ENCODE results near the gene ZNF644.

The ZNF644 gene

DNA sequence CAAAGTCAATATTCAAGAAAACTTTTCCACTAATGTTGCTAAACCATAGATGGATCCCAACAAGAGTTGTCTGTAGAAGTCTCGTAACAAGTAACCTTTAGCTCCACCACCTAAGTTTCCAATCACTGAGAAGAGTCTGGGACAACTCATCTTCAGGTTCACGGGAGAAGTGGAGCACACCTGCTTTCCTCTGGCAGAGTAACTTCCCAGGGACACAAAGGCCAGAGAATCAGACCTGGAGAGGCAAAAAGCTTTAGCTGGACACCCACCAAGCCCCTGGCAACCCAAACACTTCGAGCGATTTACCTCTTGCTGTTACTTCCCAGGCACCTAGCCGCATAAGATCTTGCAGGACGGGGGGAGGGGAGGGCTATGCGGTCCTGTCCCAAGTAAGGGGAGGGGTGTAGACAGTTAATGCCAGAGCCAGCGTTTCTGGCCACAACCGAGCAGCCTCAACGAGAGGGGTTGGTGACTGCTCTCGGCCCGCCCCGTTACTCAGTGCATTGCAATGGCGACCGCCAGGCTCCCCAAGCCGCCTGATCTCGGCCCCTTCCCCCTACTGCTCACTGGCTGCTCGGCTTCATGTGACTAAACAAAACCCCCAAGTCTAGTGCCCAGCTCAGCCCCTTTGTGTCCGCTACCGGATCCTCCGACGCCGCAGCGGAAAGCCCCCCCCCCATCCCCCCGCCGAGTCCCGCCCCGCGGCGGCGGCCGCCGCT, 709 bp downstream of the ZNF644 start:
- DNase-seq (ENCODE audit: low read depth): peak; percentile 35

DNA sequence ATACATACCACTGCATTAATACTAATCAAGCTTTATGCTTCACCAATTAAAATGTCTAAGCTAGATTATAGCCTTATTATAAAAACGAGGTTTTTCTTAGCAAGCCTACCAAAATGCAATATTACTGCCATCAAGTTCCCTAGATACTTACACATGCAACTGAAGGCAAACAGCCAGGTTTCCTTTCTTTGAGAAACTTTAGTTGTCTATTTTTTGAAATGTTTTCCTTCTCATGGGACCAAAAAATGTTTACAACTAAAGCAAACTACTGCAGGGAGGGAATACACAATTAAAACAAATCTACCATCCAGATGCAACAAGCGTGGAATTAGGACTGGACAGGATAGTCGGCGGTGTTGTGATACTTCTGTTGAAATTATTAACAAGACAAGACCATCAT, 1.3 kb downstream of the ZNF644 start:
- no peak for DNase-seq (ENCODE audit: low read depth)

DNA sequence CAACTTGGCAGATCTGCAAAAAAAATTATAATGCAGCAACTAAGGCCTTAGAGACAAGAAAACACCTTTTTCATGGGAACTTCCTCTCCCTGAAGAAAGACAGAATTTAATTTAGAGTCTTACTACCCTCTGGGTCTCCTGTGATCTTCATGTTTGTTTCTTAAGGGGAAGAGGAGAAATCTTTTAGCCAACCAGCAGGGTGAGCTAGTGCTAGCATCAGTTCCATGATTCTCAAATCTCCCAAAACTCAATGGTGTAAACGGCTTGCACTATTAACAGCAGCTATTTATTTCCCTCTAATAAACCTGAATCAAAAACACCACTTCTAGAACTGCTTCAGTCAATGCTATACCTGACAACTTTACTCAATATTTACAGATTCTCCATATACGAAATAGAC, 3.8 kb downstream of the ZNF644 start:
- no peak for DNase-seq (ENCODE audit: low read depth)

DNA sequence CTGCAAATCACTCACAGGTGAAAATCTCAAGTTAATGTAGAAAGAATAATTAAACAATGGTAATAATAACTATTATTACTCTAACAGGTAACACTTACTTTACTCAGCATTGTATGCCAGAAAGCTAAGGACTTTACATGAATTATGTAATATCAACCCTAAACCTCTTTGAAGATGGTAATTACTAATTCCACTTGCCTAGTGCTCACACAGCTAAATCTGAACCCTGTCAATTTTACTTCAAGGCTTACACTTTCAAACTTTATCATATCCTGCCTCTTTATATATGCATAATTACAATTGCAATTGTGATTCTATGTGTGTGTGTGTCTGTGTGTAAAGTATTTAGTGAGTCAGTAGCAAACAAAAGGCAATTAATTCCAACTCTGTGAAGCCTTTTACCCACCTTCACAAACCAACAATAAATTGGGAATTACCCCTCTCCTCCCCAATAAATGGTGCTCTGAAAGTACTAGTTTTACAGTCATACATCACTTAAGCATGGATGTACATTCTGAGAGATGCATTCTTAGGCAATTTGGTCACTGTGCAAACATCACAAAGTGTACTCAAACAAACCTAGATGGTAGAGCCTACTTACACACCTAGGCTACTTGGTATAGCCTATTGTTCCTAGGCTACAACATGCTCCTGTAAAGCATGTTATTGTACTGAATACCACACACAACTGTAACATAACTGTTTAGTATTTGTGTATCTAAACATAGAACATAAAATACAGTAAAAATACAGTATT, 5.9 kb downstream of the ZNF644 start:
- DNase-seq (ENCODE audit: low read depth): no peak

DNA sequence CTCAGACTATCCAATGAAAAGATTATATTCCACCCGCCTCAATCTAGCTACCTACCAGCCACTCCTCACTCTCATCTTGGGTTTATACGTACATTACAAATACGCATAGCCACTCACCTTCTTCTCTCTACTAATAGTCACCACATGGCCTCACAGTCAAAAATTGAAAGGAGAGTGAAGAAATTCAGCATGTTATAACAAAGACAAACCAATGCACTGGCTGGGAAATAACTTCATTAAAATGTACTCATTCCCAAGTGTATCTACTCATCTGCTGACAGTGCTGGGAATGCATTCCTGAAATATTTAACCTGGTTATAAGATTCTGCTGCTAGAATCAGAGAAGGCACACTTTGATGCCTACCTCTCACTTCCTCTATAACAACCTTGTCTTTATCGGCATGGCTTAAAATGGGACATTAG, 6.5 kb downstream of the ZNF644 start:
- no peak for DNase-seq (ENCODE audit: low read depth)

DNA sequence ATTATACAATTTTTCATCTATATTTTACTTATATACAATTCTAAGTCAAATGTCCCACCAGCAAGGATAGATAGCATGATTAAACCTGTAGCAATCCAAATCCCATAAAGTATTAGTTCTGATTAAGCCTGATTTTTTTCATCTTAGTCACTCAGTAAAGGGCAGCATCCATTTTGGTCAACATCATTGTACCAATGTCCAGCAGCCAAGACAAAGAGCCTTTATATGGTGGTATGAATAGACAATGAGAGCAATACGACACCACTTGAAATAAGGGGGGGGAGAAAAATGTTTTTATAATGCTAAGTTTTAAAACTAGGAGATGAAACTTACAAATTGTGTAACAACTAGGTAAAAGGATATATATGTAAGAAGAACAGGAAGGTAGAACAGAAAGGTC, 7.4 kb downstream of the ZNF644 start:
- no peak for DNase-seq (ENCODE audit: low read depth)

DNA sequence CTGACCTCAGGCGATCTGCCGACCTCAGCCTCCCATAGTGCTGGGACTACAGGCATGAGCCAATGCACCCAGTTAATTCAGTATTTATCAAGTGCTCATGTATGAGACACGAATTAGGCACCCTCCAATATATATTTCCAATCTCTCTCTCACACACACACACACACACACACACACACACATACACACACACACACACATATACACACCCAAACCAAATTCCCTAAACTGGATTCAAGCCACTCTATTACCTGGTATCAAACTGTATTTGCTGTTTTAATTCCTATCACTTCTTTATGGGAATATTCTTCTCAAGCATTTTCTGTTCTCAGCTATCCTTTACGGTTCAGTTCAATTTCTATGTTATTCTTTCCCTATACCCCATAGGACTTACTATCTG, 8.5 kb downstream of the ZNF644 start:
- no peak for DNase-seq (ENCODE audit: low read depth)

DNA sequence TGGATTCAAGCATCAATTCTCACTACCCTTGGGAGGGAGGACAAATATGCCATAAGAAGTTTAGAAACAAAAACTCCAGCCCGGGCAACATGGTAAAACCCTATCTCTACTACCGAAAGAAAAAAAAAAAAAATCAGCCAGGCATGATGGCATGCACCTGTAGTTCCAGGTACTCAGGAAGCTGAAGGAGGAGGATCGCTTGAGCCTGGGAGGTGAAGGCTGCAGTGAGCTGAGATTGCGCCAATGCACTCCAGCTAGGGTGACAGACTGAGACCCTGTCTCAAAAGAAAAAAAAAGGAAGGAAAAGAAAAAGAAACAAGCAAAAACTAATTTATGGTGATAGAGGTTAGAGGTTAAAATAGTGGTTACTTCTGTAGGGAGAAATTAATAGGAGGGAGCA, 9.6 kb downstream of the ZNF644 start:
- DNase-seq (ENCODE audit: low read depth): no peak

DNA sequence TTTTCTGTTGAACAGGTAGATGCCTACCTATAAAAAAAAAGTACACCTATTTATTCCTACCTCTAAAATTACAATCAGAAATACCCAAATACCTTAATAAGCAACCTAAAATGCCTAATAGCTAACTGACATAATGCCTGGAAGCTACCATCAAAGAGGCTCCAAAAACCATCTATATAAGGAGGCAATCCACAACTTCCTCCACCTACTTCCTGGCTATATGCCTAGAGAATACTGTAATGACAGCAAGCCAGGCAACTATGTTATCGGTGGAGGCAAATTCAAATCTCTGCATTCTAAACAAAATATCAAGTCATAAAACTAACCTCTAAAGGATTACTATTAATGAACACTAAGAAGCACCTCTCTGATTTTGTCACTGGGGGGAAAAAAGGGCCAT, 10.1 kb downstream of the ZNF644 start:
- DNase-seq (ENCODE audit: low read depth): no peak

DNA sequence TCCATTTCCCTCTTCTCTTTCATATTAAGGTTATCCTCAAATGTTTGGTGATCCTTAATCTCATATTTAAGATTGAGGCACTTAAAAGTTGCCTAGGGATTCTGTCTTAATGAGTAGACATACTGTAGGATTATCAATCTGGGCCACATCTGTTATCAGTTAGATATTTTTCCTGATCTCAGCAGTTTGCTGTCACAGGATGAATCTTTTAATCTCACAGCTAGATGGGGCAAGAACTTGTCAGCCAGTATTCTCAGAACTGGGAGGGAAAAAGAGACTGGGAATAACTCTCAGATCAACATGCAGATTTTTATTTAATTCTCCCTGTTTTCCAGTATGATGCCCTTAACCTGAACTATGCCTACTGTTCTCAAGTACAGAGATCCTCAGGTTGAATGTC, 14.0 kb downstream of the ZNF644 start:
- no peak for DNase-seq (ENCODE audit: low read depth)

DNA sequence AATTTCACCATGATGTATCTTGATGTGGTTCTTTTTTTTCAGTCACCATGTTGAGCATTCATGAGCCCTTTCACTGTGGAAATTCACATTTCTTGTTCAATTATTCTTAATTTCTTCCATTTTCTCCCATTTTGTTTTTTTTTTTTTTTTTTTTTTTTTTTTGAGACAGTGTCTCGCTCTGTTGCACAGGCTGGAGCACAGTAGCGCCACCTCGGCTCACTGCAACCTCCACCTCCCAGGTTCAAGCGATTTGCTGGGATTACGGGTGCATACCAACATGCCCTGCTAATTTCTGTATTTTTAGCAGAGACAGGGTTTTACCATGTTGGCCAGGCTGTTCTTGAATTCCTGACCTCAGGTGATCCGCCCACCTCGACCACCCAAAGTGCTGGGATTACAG, 14.7 kb downstream of the ZNF644 start:
- no peak for DNase-seq (ENCODE audit: low read depth)

DNA sequence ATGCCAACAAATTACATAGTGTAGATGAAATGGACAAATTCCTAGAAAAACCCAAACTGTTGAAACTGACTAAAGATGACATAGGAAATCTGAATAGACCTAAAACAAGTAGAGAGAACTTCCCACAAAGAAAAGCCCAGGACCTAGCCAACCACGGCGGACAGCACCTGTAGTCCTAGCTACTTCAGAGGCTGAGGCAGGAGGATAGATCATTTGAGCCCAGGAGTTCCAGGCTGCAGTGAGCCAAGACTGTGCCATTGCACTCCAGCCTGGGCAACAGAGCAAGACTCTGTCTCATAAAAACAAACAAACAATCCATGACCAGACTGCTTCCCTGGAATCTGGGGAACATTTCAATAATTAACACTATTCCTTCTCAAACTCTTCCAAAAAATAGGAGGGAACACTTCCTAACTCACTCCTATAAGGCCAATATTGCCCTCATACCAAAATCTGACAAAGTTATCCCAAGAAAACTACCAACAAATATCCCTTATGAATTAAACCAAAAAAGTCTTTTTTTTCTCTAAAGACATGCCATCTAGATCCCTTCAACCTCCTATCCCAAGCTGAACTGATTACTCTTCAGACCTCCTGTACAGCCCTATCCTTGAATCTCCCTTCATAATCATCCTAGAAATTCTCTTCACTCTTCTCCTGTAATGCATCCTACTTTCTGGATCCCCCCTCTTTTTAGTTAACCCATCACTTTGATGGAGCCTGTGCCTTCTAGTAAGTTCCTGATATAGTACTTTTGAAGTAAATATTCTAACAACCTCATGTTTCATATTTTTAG, 15.5 kb downstream of the ZNF644 start:
- DNase-seq (ENCODE audit: low read depth): no peak

DNA sequence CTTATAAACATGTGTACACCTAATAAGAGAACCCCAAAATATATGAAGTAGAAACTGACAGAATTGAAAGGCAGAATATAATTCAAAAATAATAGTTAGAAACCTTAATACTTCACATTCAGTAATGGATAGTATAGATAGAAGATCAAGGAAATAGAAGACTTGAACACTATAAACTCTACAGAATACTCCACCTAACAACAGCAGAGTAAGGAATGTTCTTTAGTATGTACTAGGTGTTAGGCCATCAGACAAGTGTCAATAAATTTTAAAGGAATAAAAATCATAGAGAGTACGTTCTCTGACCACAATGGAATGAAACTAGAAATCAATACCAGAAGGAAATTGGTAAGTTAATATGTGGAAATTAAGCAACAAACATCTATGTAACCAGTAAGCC, 16.6 kb downstream of the ZNF644 start:
- no peak for DNase-seq (ENCODE audit: low read depth)

DNA sequence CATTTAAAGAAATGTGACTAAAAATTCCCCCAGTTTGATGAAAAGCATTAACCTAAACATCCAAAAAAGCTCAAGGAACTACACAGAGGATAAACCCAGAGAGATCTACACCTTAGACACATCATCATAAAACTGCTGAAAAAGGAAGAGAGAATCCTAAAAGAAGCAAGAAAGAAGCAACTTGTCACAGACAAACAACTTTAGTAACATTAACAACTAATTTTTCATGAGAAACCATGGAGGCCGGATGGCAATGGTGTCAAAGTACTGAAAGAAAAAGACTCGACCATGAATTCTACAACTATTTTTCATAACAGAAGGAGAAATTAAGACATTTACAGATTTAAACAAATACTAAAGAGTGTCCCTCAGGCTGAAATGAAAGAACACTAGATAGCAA, 17.7 kb downstream of the ZNF644 start:
- DNase-seq (ENCODE audit: low read depth): no peak

DNA sequence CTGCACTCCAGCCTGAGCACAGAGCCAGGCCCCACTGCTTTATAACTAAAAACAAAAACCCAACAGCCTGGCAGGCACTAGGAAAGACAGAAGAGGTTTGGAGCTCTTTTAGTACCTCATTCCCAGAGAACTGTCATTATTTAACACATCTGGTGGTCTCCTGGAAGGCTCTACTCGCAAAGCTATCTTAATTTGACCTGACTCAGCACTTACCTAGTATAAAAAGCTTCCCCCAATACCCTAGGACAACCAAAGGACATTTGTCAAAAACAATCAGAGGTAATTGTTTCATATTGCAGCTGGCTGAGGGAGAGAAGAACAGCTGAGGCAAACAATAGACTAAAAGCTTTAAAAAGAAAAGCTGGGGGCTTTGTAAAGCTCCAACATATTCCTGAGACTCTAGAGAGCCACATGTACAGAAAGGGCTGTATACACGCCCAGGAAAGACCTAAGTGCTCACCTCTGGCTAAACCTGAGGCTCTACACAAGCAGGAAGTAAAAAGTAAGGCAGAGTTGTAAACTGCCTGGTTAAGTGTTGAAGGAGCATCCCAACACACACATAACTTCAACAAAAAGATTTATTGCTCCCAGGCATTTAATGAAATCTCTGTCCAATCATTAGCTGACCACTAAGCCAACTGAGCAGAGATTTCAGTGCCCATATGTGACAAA, 25.0 kb downstream of the ZNF644 start:
- DNase-seq (ENCODE audit: low read depth): no peak

DNA sequence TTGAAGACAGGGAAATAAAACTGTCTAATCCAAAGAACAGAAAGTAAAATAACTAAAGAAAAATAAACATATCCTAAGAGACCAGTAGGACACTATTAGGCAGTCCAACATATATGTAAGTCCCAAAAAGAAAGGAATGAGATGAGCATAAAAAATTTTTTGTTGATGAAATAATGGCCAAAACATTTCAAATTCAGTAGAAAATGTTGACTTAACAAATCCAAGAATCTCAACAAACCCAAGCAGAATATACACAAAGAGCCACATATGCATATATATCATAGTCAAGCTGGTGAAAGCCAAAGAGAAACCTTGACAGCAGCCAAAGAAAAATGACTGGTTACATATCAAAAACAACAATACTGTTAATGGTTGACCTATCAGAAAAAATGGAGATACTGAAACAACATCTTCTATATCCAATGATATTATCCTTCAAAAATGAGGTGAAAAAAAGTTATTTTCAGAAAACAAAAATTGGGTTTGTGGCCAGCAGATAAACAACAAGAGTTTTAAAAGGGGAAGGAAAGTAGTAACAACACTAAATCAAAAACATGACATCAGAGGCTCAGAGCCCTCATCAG, 26.4 kb downstream of the ZNF644 start:
- no peak for DNase-seq (ENCODE audit: low read depth)

DNA sequence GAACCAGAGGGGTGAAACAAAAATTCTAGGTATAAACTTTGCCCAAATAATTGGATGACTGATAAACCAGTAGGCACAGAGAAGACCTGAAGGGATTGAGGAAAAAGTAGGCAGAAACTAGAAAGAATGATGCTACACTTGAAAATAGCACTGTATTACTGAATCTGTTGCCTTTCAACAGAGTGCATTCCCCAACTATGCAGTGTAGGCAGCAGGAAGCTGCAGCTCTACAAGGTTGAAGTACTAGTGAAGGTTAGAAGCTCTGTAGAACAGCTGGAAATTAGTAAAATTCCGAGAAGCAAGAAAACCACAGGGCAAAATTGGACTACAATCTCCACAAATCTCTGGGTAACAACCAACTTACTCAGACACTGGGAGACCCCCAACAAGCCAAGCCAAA, 27.4 kb downstream of the ZNF644 start:
- DNase-seq (ENCODE audit: low read depth): no peak

DNA sequence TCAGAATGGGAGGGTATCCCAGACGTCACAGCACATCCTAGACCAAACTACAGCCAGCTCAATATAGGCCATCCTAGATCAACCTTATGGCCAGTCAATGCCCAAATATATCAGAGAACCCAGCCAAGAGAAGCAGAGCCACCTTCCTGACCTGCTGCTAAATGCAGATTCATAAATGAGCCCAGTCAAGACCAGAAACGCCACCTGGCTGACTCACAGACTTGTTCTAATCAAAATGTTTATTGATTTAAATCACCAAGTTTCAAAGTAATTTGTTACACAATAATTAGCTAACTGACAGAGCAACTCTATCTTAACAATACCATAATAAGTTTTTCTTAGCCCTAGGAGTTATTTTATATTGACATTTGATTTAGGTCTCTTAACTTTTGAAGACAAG, 28.6 kb downstream of the ZNF644 start:
- no peak for DNase-seq (ENCODE audit: low read depth)

DNA sequence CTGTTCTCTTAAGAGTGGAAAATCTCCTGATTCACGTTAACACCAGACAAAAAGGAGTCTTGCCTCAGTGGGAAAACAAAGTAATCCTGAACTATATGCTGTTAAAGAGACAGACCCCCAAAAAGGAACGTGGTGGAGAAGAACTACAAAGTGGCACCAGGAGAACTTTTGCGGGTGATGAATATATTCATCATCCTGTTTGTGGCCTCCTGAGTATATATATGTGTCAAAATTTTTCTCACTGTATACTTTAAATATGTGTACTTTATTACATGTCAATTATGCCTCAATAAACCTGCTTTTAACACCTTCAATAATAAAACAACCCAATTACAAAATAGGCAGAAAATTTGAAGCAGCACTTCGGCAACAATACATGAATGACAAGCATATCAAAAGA, 31.1 kb downstream of the ZNF644 start:
- DNase-seq (ENCODE audit: low read depth): no peak

DNA sequence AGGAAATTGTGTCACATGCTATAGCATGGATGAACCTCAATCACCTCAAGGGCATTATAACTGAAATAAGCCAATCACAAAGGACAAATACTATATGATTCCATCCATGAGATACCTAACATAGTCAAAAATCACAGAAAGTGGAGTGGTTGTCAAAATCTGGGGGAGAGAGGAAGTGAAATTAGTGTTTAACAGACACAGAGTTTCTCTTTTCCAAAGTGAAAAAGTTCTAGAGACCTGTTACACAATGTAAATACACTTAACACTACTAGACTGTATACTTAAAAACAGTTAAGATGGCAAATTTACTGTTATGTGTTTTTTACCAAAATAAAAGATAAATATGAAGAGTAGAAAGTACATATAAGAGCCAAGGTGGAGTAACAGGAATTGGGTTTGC, 31.8 kb downstream of the ZNF644 start:
- DNase-seq (ENCODE audit: low read depth): no peak

DNA sequence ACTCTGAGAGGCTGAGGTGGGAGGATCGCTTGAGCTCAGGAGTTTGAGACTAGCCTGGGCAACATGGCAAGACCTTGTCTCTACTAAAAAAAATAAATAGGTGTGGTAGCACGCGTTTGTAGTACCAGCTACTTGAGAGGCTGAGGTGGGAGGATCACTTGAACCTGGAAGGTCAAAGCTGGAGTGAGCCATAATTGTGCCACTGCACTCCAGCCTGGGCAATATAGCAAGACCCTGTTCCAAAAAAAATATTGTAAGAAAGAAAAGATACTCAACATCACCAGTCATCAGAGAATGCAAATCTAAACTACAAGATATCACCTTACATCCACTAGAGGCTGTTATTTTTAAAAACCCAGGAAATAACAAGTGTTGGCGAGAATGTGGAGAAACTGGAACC, 32.5 kb downstream of the ZNF644 start:
- DNase-seq (ENCODE audit: low read depth): no peak

DNA sequence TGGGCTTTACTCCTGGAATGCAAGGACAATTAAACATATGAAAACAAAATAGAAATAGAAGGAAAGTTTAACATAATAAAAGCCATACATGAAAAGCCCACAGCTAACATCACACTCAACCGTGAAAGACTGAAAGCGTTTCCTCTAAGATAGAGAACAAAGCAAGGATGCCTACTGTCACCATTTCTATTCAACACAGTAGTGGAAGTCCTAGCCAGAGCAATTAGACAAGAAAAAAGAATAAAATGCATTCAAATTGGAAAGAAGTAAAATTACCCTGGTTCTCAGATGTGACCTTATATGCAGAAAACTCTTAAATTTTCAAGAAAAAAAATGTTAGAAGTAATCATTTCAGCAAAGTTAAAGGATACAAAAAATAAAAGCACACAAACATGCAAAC, 34.0 kb downstream of the ZNF644 start:
- no peak for DNase-seq (ENCODE audit: low read depth)
